Sigmoid colon (tissue), 7 donors: ENCODE data around the gene BAIAP3. TPM values are rescaled to one million over a fixed set of nuclear protein-coding genes. Genes with fewer than 3 reads are reported as not detected.

Experiments used
- DNase-seq: peaks from one replicate; pipeline ENCODE4 v3.0.0-alpha.2; 2019
- H3K27ac ChIP-seq, 4 donors: fragments of 200-600 bp; sonication (generic); one replicate each; pipeline ENCODE4 v1.5.1; 2016 to 2019; ENCODE audit warnings: mild to moderate bottlenecking in 1 of 4
- H3K27me3 ChIP-seq, 3 donors: fragments of 200-600 bp; sonication (generic); one replicate each; pipeline ENCODE4 v1.5.1; 2019; ENCODE audit warnings: mild to moderate bottlenecking in 1 of 3
- H3K36me3 ChIP-seq, 4 donors: fragments of 200-600 bp; sonication (generic); one replicate each; pipeline ENCODE4 v1.5.1; 2016 to 2019
- H3K4me1 ChIP-seq, 4 donors: fragments of 200-600 bp; sonication (generic); one replicate each; pipeline ENCODE4 v1.5.1; 2017 to 2019
- H3K4me3 ChIP-seq, 4 donors: fragments of 200-600 bp; sonication (generic); one replicate each; pipeline ENCODE4 v1.5.1; 2017 to 2019; ENCODE audit warnings: mild to moderate bottlenecking in 2 of 4, moderate library complexity in 1 of 4
- H3K9me3 ChIP-seq, 4 donors: fragments of 200-600 bp in 3 of 4; sonication (generic) in 3 of 4; one replicate each; pipeline versions ENCODE4 v1.5.1 to v1.6.1; 2013 to 2019
- CTCF ChIP-seq, 4 experiments: fragments of 450-650 bp in 3 of 4; fragments of 200-600 bp in 1 of 4; IDR thresholded peaks; one replicate each; pipeline ENCODE4 v1.5.1; 2016 to 2019; ENCODE audit warnings: antibody characterized with exemption in 4 of 4, mild to moderate bottlenecking in 3 of 4, moderate library complexity in 2 of 4
- EP300 ChIP-seq, 4 donors: sonication (generic); formaldehyde crosslinking; IDR thresholded peaks; one replicate each; pipeline ENCODE4 v1.6.1; 2017; ENCODE audit warnings: antibody characterized with exemption in 4 of 4
- POLR2A ChIP-seq, 2 donors: fragments of 450-650 bp; IDR thresholded peaks; one replicate each; pipeline ENCODE4 v1.6.1; 2016; ENCODE audit warnings: antibody characterized with exemption in 2 of 2, mild to moderate bottlenecking in 2 of 2, moderate library complexity in 2 of 2
- POLR2AphosphoS5 ChIP-seq, 4 donors: sonication (generic); formaldehyde crosslinking; IDR thresholded peaks; one replicate each; pipeline ENCODE4 v1.6.1; 2017; ENCODE audit warnings: antibody characterized with exemption in 4 of 4
- WGBS, 2 donors: extraction: QIAGEN DNeasy Blood & Tissue Kit; methylation state at CpG; one replicate each; pipeline ENCODE4 v1.1.7; 2013; 5-methylcytosine and 5-hydroxymethylcytosine counted together
- intact Hi-C: fragments of 100-400 bp; cut with DNase I; formaldehyde crosslinking; loops from one replicate; pipeline ENCODE4 v1.15.1; 2023
- polyA plus RNA-seq, 3 donors: library from polyadenylated mRNA; stranded (reverse); fragments of 200-250 nt; gene quantifications; one replicate each; pipeline ENCODE4 v1.2.3, GENCODE V29; 2013
- total RNA-seq, 4 donors: library from RNA; depleted of rRNA; stranded (reverse); fragments of >200 nt; gene quantifications; one replicate each; pipeline ENCODE4 v1.1.0, GENCODE V29; 2016
- donor health status: healthy with polysubstance abuse.
- donor health status: Bipolar disorder and iron deficiency.
- donor health status: healthy.

Gene BAIAP3
- total and polyA plus RNA-seq, 7 donors, result 0.60 to 5.5 (median 1.7) TPM; not detected in 1

- Histone ChIP-seq H3K27me3 (no peaks in the 10 kb centered on the region), H3K27ac (no peak overlapping the region), H3K4me1 (peaks cover 0 to 31% (median 25%) of the 10 kb centered on the region in 4 donors), H3K9me3 (no peaks in the 10 kb centered on the region), H3K36me3 (peaks cover 5 to 26% (median 13%) of the 10 kb centered on the region in 4 donors), H3K4me3 (no peak overlapping the region)
- DNase-seq, result no peak
- intact Hi-C loops, result no loop called here
- 94 to 97% methylated on average over 15 of the region's 15 CpGs for WGBS, 2 donors
- TF ChIP-seq EP300 (IDR thresholded peaks at IDR 0.05) (no peak), CTCF (IDR thresholded peaks at IDR 0.05) (no peak), POLR2A (IDR thresholded peaks at IDR 0.05) (no peak)
Observed at GRCh38 chr16:1348441-1348840, 15.0 kb downstream of the BAIAP3 start.

- H3K27me3 ChIP-seq, result no peaks in the 10 kb centered on the region
- TF ChIP-seq POLR2A (IDR thresholded peaks at IDR 0.05) (no peak), EP300 (IDR thresholded peaks at IDR 0.05) (no peak), POLR2AphosphoS5 (IDR thresholded peaks at IDR 0.05) (no peak), CTCF (IDR thresholded peaks at IDR 0.05) (no peak)
- H3K36me3 ChIP-seq, result peaks cover 5 to 26% (median 13%) of the 10 kb centered on the region in 4 donors
- no peak for DNase-seq
- 87 to 90% methylated on average over 14 of the region's 14 CpGs for WGBS, 2 donors
- peaks cover 0 to 36% (median 26%) of the 10 kb centered on the region in 4 donors for H3K4me1 ChIP-seq
- no peak overlapping the region for H3K4me3 ChIP-seq
- no peaks in the 10 kb centered on the region for H3K9me3 ChIP-seq
- intact Hi-C loops, result no loop called here
- H3K27ac ChIP-seq, result no peak overlapping the region
Observed at GRCh38 chr16:1348926-1349325, 15.5 kb downstream of the BAIAP3 start.

GRCh38 chr16:1349351-1349750 lies 15.9 kb downstream of the BAIAP3 start:
- Histone ChIP-seq H3K27ac (no peak overlapping the region), H3K9me3 (no peaks in the 10 kb centered on the region), H3K4me1 (peaks cover 0 to 39% (median 26%) of the 10 kb centered on the region in 4 donors), H3K27me3 (no peaks in the 10 kb centered on the region), H3K36me3 (peaks cover 5 to 26% (median 13%) of the 10 kb centered on the region in 4 donors), H3K4me3 (no peak overlapping the region)
- TF ChIP-seq POLR2AphosphoS5 (IDR thresholded peaks at IDR 0.05), result no peak
- no peak for TF ChIP-seq EP300 (IDR thresholded peaks at IDR 0.05)
- no peak for TF ChIP-seq POLR2A (IDR thresholded peaks at IDR 0.05)
- no peak for TF ChIP-seq CTCF (IDR thresholded peaks at IDR 0.05)
- intact Hi-C loops, result no loop called here
- DNase-seq, result no peak
- WGBS, 2 donors, result 90 to 91% methylated on average over 16 of the region's 16 CpGs

- 96 to 97% methylated on average over 17 of the region's 17 CpGs for WGBS, 2 donors
- no peak for DNase-seq
- no peak overlapping the region for H3K4me3 ChIP-seq
- H3K27ac ChIP-seq, result no peak overlapping the region
- TF ChIP-seq EP300 (IDR thresholded peaks at IDR 0.05) (no peak), POLR2A (IDR thresholded peaks at IDR 0.05) (no peak), CTCF (IDR thresholded peaks at IDR 0.05) (no peak), POLR2AphosphoS5 (IDR thresholded peaks at IDR 0.05) (no peak)
- intact Hi-C loops, result loop anchor here (5.0 kb wide), 1 partner anchor 38 kb away; no protein-coding TSS in a partner anchor
- H3K4me1 ChIP-seq, result peaks cover 0 to 39% (median 26%) of the 10 kb centered on the region in 4 donors
- no peaks in the 10 kb centered on the region for H3K27me3 ChIP-seq
- no peaks in the 10 kb centered on the region for H3K9me3 ChIP-seq
- peaks cover 5 to 26% (median 13%) of the 10 kb centered on the region in 4 donors for H3K36me3 ChIP-seq
Observed at GRCh38 chr16:1349951-1350350, 16.5 kb downstream of the BAIAP3 start.

GRCh38 chr16:1350691-1351090 lies 17.2 kb downstream of the BAIAP3 start:
- Histone ChIP-seq H3K36me3 (peaks cover 5 to 26% (median 13%) of the 10 kb centered on the region in 4 donors), H3K4me1 (peaks cover 0 to 39% (median 26%) of the 10 kb centered on the region in 4 donors), H3K9me3 (no peaks in the 10 kb centered on the region), H3K27ac (peak overlapping the region in 1 of 4 donors; percentile 80), H3K4me3 (peak overlapping the region; percentile 84 to 98 (median 92)), H3K27me3 (no peaks in the 10 kb centered on the region)
- 78 to 84% methylated on average over 19 of the region's 19 CpGs for WGBS, 2 donors
- intact Hi-C loops, result loop anchor here (5.0 kb wide), 1 partner anchor 38 kb away; no protein-coding TSS in a partner anchor
- no peak for TF ChIP-seq CTCF (IDR thresholded peaks at IDR 0.05)
- TF ChIP-seq EP300 (IDR thresholded peaks at IDR 0.05), result no peak
- no peak for TF ChIP-seq POLR2AphosphoS5 (IDR thresholded peaks at IDR 0.05)
- no peak for TF ChIP-seq POLR2A (IDR thresholded peaks at IDR 0.05)
- no peak for DNase-seq
